Measurements from ENCODE around the gene SENP5.

The SENP5 gene

GRCh38 chr3:196968233-196969133 is 100.8 kb downstream of the SENP5 start, which contains the start of gene PIGZ:
Gene PIGZ (minus strand): TSS chr3:196968833. CDS start chr3:196952031, 16,802 bp downstream.
- DNase-seq (ENCODE audit: low spot score), result peak; percentile 89

GRCh38 chr3:196969134-196969659 is 101.5 kb downstream of the SENP5 start:
- peak; percentile 47 for DNase-seq (ENCODE audit: low spot score)

- peak; percentile 94 for DNase-seq (ENCODE audit: low spot score)
Measured at GRCh38 chr3:196969660-196970546, 102.2 kb downstream of the SENP5 start.

GRCh38 chr3:196970547-196971093 is 102.9 kb downstream of the SENP5 start:
- no peak for DNase-seq (ENCODE audit: low spot score)

GRCh38 chr3:196971094-196971698 is 103.5 kb downstream of the SENP5 start:
- no peak for DNase-seq (ENCODE audit: low spot score)

GRCh38 chr3:196974661-196975060 is 106.9 kb downstream of the SENP5 start:
- DNase-seq (ENCODE audit: low spot score), result no peak

GRCh38 chr3:196975349-196975748 is 107.6 kb downstream of the SENP5 start:
- DNase-seq (ENCODE audit: low spot score), result no peak

GRCh38 chr3:196976941-196977340 is 109.2 kb downstream of the SENP5 start:
- no peak for DNase-seq (ENCODE audit: low spot score)

GRCh38 chr3:196979545-196979944 is 111.8 kb downstream of the SENP5 start:
- DNase-seq (ENCODE audit: low spot score), result peak; percentile 60

- DNase-seq (ENCODE audit: low spot score), result no peak
Measured at GRCh38 chr3:196981657-196982056, 113.9 kb downstream of the SENP5 start.

- DNase-seq (ENCODE audit: low spot score), result no peak
Measured at GRCh38 chr3:196983186-196983585, 115.5 kb downstream of the SENP5 start.

All from AG20443 (cell line).